HepG2 (cell line): ENCODE data around the gene CCT6A. TPM values are rescaled to one million over a fixed set of nuclear protein-coding genes. Genes with fewer than 3 reads are reported as not detected.
A peak's percentile ranks its signal among the peaks of the same experiment; 100 is the strongest.

ENCODE experiments used
- HMGA1 ChIP-seq: sonication (generic); formaldehyde crosslinking; conservative IDR thresholded peaks from 2 replicates; pipeline ENCODE4 v1.4.0; 2020; ENCODE audit warnings: missing genetic modification reagents
- ZBTB42 ChIP-seq: sonication (generic); formaldehyde crosslinking; IDR thresholded peaks from 2 replicates; pipeline ENCODE4 v1.5.0; 2020; ENCODE audit warnings: mild to moderate bottlenecking, missing genetic modification reagents
- ZNF207 ChIP-seq: fragments of 450-650 bp; IDR thresholded peaks from 2 replicates; pipeline ENCODE4 v1.6.1; 2016; ENCODE audit warnings: antibody characterized with exemption, borderline replicate concordance
- ZNF772 ChIP-seq: sonication (generic); formaldehyde crosslinking; IDR thresholded peaks from 2 replicates; pipeline ENCODE4 v1.5.0; 2020; ENCODE audit warnings: mild to moderate bottlenecking, missing genetic modification reagents
- ZNF776 ChIP-seq: sonication (generic); formaldehyde crosslinking; IDR thresholded peaks from 2 replicates; pipeline ENCODE4 v1.4.0; 2020; ENCODE audit warnings: mild to moderate bottlenecking, missing genetic modification reagents
- polyA plus RNA-seq, 8 experiments: library from polyadenylated mRNA; depleted of rRNA in 3 of 8; stranded (reverse) in 7 of 8; unstranded in 1 of 8; fragments of >200 nt; fragmentation: Illumina TruSeq in 4 of 8; extraction: Trizol in 4 of 8; gene quantifications; 2 replicates each; pipeline versions ENCODE4 v1.2.1 to v1.2.3, GENCODE V29; 2011 to 2016; ENCODE audit warnings: low read depth in 4 of 8, missing spikeins in 1 of 8, mixed read lengths in 1 of 8; ENCODE audit not compliant: insufficient read depth in 1 of 8
- total RNA-seq, 5 experiments: library from RNA; depleted of rRNA; stranded (reverse); fragments of >200 nt; fragmentation: Illumina TruSeq; extraction: Trizol; gene quantifications; 2 replicates each; pipeline ENCODE4 v1.2.3, GENCODE V29; 2016; ENCODE audit warnings: low read depth in 1 of 5
- TF ChIP-seq, protein P1 (sequence below), 2 experiments: IDR thresholded peaks; 2 replicates each; pipeline ENCODE4 v1.6.1; 2011 to 2012; ENCODE audit warnings: low read length in 2 of 2, borderline replicate concordance in 1 of 2, low read depth in 1 of 2, mild to moderate bottlenecking in 1 of 2, moderate library complexity in 1 of 2
- TF ChIP-seq, protein P2 (sequence below): sonication (generic); formaldehyde crosslinking; IDR thresholded peaks from 2 replicates; pipeline ENCODE4 v1.4.0; 2020; ENCODE audit warnings: missing genetic modification reagents, mild to moderate bottlenecking, borderline replicate concordance
- TF ChIP-seq, protein P3 (sequence below): IDR thresholded peaks from 2 replicates; pipeline ENCODE4 v1.6.1; 2016; ENCODE audit warnings: control low read depth
- TF ChIP-seq, protein P4 (sequence below), 2 experiments: sonication (generic) in 1 of 2; formaldehyde crosslinking in 1 of 2; IDR thresholded peaks; 2 replicates each; pipeline versions ENCODE4 v1.4.0 to v1.6.1; 2016 to 2020; ENCODE audit warnings: borderline replicate concordance in 1 of 2, low read depth in 1 of 2, mild to moderate bottlenecking in 1 of 2, missing genetic modification reagents in 1 of 2
- TF ChIP-seq, protein P5 (sequence below): sonication (generic); formaldehyde crosslinking; IDR thresholded peaks from 2 replicates; pipeline ENCODE4 v1.8.1; 2023; ENCODE audit warnings: mild to moderate bottlenecking, missing genetic modification reagents

CCT6A gene
- total and polyA plus RNA-seq, 2 of the 13 experiments (the other 11 are each of a cell fraction or from before 2014, with no cell fraction given) = 219 to 292 TPM

DNA sequence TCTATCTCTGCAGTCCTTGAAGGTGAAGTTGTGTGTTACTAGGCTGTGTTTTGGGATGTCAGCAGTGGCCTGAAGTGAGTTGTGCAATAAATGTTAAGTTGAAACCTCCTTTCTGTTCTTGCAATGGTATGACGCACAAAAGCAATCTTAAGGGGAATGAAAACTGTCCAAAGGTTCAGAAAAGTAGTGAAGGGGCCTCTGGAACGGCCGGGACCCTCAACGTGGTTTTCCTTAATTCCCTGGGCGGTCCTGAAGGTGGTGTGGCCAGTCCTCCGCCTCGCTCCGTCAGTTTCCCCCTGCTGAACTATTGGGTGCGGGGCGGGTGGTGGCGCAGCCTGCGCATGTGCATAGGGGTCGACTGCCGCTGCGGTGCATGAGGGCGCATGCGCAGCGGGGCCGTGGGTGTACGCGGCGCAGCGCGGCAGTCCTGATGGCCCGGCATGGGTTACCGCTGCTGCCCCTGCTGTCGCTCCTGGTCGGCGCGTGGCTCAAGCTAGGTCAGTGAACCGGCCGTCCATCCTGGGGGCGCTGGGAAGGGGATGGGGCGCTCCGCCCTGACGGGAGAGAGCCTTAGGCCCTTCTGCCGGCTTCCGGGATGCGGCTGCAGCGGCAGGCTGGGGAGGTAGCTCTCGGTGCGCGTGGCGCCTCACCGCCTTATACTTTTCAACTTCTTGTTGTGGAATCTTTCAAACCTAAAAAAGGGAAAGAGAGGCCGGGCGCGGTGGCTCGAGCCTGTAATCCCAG, 12.5 kb downstream of the CCT6A start, which contains the start of gene SUMF2 (continued):
- TF ChIP-seq, protein P1, sequence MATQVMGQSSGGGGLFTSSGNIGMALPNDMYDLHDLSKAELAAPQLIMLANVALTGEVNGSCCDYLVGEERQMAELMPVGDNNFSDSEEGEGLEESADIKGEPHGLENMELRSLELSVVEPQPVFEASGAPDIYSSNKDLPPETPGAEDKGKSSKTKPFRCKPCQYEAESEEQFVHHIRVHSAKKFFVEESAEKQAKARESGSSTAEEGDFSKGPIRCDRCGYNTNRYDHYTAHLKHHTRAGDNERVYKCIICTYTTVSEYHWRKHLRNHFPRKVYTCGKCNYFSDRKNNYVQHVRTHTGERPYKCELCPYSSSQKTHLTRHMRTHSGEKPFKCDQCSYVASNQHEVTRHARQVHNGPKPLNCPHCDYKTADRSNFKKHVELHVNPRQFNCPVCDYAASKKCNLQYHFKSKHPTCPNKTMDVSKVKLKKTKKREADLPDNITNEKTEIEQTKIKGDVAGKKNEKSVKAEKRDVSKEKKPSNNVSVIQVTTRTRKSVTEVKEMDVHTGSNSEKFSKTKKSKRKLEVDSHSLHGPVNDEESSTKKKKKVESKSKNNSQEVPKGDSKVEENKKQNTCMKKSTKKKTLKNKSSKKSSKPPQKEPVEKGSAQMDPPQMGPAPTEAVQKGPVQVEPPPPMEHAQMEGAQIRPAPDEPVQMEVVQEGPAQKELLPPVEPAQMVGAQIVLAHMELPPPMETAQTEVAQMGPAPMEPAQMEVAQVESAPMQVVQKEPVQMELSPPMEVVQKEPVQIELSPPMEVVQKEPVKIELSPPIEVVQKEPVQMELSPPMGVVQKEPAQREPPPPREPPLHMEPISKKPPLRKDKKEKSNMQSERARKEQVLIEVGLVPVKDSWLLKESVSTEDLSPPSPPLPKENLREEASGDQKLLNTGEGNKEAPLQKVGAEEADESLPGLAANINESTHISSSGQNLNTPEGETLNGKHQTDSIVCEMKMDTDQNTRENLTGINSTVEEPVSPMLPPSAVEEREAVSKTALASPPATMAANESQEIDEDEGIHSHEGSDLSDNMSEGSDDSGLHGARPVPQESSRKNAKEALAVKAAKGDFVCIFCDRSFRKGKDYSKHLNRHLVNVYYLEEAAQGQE (IDR thresholded peaks at IDR 0.05; ENCODE audit: borderline replicate concordance in 1 of 2, low read depth in 1 of 2, low read length in 2 of 2) = no peak
- TF ChIP-seq, protein P2, sequence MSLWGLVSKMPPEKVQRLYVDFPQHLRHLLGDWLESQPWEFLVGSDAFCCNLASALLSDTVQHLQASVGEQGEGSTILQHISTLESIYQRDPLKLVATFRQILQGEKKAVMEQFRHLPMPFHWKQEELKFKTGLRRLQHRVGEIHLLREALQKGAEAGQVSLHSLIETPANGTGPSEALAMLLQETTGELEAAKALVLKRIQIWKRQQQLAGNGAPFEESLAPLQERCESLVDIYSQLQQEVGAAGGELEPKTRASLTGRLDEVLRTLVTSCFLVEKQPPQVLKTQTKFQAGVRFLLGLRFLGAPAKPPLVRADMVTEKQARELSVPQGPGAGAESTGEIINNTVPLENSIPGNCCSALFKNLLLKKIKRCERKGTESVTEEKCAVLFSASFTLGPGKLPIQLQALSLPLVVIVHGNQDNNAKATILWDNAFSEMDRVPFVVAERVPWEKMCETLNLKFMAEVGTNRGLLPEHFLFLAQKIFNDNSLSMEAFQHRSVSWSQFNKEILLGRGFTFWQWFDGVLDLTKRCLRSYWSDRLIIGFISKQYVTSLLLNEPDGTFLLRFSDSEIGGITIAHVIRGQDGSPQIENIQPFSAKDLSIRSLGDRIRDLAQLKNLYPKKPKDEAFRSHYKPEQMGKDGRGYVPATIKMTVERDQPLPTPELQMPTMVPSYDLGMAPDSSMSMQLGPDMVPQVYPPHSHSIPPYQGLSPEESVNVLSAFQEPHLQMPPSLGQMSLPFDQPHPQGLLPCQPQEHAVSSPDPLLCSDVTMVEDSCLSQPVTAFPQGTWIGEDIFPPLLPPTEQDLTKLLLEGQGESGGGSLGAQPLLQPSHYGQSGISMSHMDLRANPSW (CRISPR knock-in tag) = no peak
- TF ChIP-seq, protein P3, sequence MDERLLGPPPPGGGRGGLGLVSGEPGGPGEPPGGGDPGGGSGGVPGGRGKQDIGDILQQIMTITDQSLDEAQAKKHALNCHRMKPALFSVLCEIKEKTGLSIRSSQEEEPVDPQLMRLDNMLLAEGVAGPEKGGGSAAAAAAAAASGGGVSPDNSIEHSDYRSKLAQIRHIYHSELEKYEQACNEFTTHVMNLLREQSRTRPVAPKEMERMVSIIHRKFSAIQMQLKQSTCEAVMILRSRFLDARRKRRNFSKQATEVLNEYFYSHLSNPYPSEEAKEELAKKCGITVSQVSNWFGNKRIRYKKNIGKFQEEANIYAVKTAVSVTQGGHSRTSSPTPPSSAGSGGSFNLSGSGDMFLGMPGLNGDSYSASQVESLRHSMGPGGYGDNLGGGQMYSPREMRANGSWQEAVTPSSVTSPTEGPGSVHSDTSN (CRISPR knock-in tag) = no peak
- TF ChIP-seq ZBTB42 (CRISPR knock-in tag) (0 out of 2 replicates have a peak, but pooled peaks have one; percentile 4), ZNF772 (CRISPR knock-in tag) (peak; percentile 90), ZNF207 (no peak), ZNF776 (peak; percentile 67; the same call in 1 of the 2 replicates), HMGA1 (CRISPR knock-in tag) (no peak)
- TF ChIP-seq, protein P4, sequence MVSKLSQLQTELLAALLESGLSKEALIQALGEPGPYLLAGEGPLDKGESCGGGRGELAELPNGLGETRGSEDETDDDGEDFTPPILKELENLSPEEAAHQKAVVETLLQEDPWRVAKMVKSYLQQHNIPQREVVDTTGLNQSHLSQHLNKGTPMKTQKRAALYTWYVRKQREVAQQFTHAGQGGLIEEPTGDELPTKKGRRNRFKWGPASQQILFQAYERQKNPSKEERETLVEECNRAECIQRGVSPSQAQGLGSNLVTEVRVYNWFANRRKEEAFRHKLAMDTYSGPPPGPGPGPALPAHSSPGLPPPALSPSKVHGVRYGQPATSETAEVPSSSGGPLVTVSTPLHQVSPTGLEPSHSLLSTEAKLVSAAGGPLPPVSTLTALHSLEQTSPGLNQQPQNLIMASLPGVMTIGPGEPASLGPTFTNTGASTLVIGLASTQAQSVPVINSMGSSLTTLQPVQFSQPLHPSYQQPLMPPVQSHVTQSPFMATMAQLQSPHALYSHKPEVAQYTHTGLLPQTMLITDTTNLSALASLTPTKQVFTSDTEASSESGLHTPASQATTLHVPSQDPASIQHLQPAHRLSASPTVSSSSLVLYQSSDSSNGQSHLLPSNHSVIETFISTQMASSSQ (IDR thresholded peaks at IDR 0.05; ENCODE audit: low read depth) = no peak
- TF ChIP-seq, protein P4 (CRISPR knock-in tag; IDR thresholded peaks at IDR 0.05; ENCODE audit: borderline replicate concordance) = peak; percentile 57; the same call in 1 of the 2 replicates
- TF ChIP-seq, protein P5, sequence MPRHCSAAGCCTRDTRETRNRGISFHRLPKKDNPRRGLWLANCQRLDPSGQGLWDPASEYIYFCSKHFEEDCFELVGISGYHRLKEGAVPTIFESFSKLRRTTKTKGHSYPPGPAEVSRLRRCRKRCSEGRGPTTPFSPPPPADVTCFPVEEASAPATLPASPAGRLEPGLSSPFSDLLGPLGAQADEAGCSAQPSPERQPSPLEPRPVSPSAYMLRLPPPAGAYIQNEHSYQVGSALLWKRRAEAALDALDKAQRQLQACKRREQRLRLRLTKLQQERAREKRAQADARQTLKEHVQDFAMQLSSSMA = peak; percentile 58; the same call in 1 of the 2 replicates
